Measurements from ENCODE around the gene DUOX1.
"Not testable (repeated sequence)": the region's sequence is repeated elsewhere in the genome, so short reads cannot be mapped to it uniquely, and the experiment has no call there.

The DUOX1 gene

GRCh38 chr15:45129651-45130129, at the start of gene DUOX1, which contains the start of gene DUOXA1:
Gene DUOX1, plus strand, starts transcription at chr15:45129994. Its CDS starts 1,973 bp downstream, at chr15:45131967.
Gene DUOXA1, minus strand, starts transcription at chr15:45129879. Its CDS starts 6,865 bp downstream, at chr15:45123014.
- DNase-seq, result no peak

- not testable (repeated sequence) for DNase-seq
Observed at GRCh38 chr15:45080593-45080992, 49.2 kb upstream of the DUOX1 start.

- DNase-seq, result not testable (repeated sequence)
Observed at GRCh38 chr15:45082412-45082811, 47.4 kb upstream of the DUOX1 start.

GRCh38 chr15:45083223-45083622, 46.6 kb upstream of the DUOX1 start:
- DNase-seq, result no peak

- no peak for DNase-seq
Observed at GRCh38 chr15:45084163-45084562, 45.6 kb upstream of the DUOX1 start.

- DNase-seq, result no peak
Observed at GRCh38 chr15:45087513-45087912, 42.3 kb upstream of the DUOX1 start.

- DNase-seq, result no peak
Observed at GRCh38 chr15:45088801-45089711, 40.7 kb upstream of the DUOX1 start.

GRCh38 chr15:45089712-45090373, 40.0 kb upstream of the DUOX1 start:
- no peak for DNase-seq

- DNase-seq, result no peak
Observed at GRCh38 chr15:45091161-45091560, 38.6 kb upstream of the DUOX1 start.

GRCh38 chr15:45091576-45091975, 38.2 kb upstream of the DUOX1 start:
- DNase-seq, result no peak

- DNase-seq, result no peak
Observed at GRCh38 chr15:45093013-45093412, 36.8 kb upstream of the DUOX1 start.

GRCh38 chr15:45093622-45094357, 36.0 kb upstream of the DUOX1 start:
- DNase-seq, result no peak

- no peak for DNase-seq
Observed at GRCh38 chr15:45094358-45094730, 35.5 kb upstream of the DUOX1 start.

- DNase-seq, result no peak
Observed at GRCh38 chr15:45095661-45096060, 34.1 kb upstream of the DUOX1 start.

- DNase-seq, result no peak
Observed at GRCh38 chr15:45097466-45097865, 32.3 kb upstream of the DUOX1 start.

GRCh38 chr15:45099549-45100165, 30.1 kb upstream of the DUOX1 start:
- no peak for DNase-seq

- no peak for DNase-seq
Observed at GRCh38 chr15:45100884-45101625, 28.7 kb upstream of the DUOX1 start.

GRCh38 chr15:45101749-45102148, 28.0 kb upstream of the DUOX1 start:
- DNase-seq, result no peak

GRCh38 chr15:45102226-45102625, 27.6 kb upstream of the DUOX1 start:
- no peak for DNase-seq

GRCh38 chr15:45104170-45104569, 25.6 kb upstream of the DUOX1 start:
- not testable (repeated sequence) for DNase-seq

GRCh38 chr15:45105586-45105985, 24.2 kb upstream of the DUOX1 start:
- no peak for DNase-seq

Data from NCI-H1417 treated with DMSO at 0.1 percent for 48 hours (cell line).